Suppressor macrophage treated with lipopolysaccharide for 1 hour (primary cell): ENCODE measurements around the gene OST4.

ENCODE experiments used
- DNase-seq, 3 donors: peaks; one replicate each; pipeline ENCODE4 v3.0.0-alpha.2; 2020 to 2022

The OST4 gene

DNA sequence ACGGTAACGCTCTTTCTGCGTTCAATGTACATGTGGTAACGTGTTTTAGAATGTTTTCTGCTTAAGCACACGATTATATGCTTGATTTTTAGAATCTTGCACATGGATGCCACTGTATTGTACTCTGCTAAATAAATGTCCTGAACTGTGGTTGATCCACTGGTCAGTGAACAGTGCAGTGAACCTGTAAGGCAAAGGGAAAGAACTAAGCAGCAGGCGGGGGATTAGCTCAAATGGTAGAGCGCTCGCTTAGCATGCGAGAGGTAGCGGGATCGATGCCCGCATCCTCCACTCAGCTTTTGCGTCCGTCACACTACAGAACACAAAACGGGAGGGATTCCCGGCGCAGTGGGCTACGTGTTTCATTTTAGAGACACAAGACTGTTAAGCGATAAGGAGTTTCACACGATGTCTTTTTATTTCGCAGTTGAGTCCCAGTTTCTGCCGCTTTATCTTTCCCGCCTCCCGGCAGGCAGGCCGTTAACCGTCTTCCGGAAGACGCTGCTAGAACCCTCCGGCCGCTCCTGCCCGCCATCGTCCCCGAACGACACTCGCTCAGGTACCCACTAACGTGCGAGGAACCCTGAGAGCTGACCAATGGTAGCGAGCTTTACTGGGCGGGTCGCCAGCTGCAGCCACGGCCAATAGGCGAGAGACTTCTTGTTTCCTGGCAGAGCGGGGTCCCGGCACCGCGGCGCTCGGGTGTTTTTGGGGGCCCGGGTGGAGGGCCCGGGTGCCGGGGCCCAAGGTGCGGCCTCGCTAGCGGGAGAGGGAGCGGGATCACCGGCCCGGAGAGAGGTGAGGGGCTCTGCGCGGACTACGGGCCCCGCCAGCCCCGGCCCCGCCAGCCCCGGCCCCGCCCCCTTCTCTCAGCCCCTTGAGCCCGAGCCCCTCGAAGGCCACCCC, 20.2 kb downstream of the OST4 start, which contains the start of gene AGBL5:
AGBL5 (plus strand) TSS at position 673 of the 906 bp plus-strand sequence. CDS start 1,291 bp downstream, outside the sequence.
- DNase-seq: peak; percentile 93 to 95 (median 93)

GRCh38 chr2:27050281-27050995, 21.0 kb downstream of the OST4 start:
- peak; percentile 91 to 95 (median 94) for DNase-seq

- DNase-seq: peak; percentile 64 to 82 (median 67)
These were observed 21.8 kb downstream of the OST4 start for GRCh38 chr2:27049422-27050280.

DNA sequence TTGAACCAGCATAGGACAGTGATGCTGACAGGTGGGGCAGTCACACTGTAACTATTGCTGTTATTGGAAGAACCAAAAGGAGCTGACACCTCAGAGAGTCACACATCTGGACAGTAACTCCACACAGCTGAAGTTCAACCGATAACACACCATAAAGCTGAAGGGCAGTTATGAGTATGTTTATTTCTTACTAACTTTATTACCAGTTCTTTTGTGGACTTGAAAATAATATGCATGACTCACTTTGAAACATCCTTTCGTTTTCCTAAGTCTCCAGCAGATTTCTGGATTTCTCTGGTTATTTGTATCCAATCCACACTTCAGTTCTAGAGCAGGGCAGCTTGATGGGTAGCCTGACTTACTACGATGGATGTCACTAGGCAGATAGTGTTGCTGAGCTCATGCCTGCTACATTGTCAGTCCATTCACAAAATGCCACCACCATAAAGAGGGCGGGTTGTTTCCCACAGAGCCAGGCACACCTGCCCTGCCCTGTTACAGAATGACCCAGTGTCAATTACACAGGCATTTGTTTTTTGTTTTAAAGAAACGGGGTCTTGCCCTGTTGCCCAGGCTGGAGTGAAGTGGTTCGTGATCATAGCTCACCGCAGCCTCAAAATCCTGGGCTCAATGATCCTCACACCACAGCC, 28.3 kb downstream of the OST4 start:
- no peak for DNase-seq

DNA sequence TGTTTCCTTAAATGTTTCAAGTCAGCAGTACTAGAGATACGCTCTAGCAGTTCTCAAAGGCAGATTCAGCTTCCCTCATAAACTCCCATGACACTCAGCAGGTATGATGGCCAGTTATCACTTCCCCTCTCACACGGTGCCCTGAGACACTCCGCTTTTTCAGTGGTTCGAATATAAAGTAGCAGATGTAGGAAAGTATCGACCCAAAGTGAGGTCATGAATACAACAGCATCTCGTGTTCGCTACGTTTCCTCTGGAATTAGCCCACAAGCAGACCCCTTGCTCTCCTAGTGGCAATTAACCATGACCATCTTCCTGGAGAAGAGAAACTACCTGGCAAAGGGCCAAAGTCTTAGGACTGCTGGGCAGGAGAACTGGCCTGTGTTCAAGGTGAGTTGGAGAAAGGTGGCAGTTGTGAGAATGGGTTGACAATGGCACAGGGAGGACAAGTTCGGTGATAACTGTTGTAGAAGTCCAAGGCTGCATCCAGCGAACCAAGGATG, 29.2 kb downstream of the OST4 start:
- no peak for DNase-seq

GRCh38 chr2:27041752-27042151, 29.7 kb downstream of the OST4 start:
- no peak for DNase-seq

- DNase-seq: no peak
These were observed 31.2 kb downstream of the OST4 start for GRCh38 chr2:27040282-27040681.

DNA sequence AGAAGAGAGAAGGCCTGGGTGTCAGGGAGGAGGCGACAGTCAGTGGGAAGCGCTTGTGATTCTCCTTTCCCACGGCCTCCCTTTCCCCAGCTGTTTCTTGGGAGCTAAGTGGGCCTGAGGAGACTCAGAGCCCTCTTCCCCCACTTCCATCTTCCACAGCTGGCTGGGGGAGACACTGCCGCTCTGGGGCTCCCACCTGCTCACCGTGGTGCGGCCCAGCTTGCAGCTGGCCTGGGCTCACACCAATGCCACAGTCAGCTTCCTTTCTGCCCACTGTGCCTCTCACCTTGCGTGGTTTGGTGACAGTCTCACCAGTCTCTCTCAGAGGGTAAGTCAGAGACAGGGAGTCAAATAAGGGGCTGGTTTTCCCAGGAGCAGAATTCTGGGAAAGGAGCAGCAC, 31.6 kb downstream of the OST4 start:
- DNase-seq: no peak

DNA sequence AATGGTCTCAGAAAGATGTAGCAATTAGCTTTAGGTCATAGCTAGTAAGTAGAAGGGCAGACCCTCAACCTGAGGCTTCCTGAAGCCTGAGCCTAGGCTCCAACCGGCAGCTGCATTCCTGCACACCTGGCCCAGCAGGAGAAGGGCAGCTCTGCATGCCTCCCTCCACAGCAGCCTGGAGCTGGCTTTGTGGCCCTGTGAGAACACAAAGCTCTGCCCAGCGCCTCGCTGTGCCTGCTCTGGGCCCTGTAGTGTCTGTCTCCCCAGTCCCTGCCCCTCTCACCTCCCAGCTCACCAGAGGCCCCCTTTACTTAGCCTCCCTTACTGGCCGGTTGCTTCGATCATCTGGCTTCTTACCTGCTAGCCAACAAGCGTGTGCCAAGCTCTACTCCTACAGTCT, 32.0 kb downstream of the OST4 start:
- DNase-seq: no peak

DNA sequence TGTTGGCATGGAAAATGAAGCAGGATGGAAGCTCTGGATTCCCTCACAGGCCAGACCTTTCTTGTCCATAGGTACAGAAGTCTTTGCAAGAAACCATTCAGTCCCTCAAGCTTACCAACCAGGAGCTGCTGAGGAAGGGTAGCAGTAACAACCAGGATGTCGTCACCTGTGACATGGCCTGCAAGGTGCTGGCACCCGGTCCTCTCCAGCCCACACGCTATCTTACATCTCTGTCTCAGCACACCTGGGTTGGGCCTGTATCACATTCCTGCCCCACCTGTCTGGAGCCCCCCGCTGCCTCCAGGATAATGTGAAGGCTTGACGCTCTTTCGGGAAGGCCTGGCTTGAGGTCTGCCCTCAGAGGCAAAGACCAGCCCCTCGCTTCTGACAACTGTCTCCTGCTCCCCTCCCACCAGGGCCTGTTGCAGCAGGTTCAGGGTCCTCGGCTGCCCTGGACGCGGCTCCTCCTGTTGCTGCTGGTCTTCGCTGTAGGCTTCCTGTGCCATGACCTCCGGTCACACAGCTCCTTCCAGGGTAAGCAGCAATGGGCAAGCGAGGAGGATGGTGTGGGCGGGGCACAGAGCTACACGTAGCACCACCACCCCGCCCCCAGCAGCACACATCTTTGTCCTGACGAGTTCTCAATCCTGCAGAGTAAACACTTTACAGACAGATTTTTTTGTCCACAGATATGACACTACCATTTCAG, 32.7 kb downstream of the OST4 start:
- DNase-seq: no peak

DNA sequence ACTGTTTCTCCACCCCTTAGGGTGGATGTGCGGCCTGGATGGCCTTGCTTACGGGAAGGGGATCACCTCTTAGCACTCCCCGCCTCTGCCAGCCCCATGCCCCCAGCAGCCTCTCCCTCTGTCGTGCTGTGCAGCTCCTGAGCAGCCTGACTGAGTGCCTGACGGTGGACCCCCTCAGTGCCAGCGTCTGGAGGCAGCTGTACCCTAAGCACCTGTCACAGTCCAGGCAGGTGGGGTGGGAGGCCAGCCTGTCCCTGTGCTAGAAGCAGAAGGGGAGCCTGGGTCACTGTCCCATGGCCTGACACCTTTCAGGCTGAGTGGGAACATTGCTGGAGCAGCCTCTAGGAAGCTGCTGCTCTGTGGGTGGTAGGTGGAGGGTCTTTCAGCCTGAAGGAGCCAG, 33.4 kb downstream of the OST4 start:
- no peak for DNase-seq

- no peak for DNase-seq
These were observed 38.1 kb downstream of the OST4 start for GRCh38 chr2:27033253-27033852.

GRCh38 chr2:27032495-27033252, 38.8 kb downstream of the OST4 start, which contains the start of gene TMEM214:
Gene TMEM214 (plus strand): TSS chr2:27032965. CDS start chr2:27033016, 51 bp downstream.
- peak; percentile 90 to 96 (median 93) for DNase-seq

- DNase-seq: no peak
These were observed 42.4 kb downstream of the OST4 start for GRCh38 chr2:27029051-27029450.

DNA sequence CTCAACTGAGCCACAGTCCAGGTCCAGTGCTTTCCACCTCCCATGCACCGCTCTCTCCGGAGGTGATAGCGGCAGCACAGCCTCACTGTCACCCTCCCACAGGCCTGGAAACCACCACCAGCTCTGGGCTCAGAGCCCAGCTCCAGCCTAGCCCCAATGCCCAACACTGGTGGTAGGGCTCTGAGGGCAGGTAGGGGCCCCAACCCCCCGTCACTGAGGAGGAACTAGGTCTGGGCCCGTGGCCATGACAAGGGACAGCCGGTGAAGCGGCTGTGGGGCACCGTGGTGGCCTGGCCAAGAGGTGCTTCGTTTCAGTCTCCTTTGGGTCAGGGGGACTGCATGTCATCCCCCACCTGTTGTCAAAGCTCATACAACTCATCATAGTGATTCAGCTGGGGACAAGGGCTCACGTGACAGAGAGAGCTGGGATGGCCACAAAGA, 44.2 kb downstream of the OST4 start:
- no peak for DNase-seq

DNA sequence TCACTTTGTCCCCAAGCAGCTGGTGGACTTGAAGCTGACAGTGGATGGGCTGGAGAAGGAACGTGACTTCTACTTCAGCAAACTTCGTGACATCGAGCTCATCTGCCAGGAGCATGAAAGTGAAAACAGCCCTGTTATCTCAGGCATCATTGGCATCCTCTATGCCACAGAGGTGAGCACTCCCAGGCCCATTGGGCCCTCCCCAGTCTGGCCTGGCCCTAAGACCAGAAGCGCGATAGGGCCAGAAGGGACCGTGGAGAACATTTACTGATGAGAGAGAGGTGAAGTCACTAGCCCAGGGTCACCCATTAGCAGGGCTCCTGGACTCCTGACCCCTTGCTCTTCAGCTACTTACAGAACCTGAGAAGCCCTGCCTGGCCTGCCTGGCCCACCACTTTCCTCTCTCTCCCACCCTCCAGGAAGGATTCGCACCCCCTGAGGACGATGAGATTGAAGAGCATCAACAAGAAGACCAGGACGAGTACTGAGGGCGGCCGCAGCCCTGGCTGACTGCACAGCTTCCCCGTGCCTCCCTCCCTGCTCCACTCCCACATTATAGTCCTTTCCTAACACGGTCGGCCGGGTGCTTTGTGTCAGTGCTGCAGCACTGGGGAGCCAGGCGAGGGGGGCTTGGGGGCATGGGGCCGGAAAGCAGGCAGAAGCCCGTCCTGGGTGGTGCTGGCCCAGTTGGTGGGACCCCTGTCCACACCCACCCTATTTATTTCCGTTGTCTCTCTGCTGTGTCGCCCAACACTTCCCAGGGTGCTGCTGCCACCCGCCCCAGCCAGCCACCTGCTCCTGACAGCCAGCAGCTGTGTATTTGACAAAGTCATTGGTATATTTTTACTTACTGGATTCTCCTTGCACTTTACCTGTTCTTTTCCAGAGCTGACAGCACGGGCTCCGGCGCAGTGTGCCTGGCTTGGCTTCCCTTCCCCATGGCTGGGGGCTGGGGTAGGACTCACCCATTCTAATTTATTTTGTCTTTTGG, 45.3 kb downstream of the OST4 start:
- no peak for DNase-seq

DNA sequence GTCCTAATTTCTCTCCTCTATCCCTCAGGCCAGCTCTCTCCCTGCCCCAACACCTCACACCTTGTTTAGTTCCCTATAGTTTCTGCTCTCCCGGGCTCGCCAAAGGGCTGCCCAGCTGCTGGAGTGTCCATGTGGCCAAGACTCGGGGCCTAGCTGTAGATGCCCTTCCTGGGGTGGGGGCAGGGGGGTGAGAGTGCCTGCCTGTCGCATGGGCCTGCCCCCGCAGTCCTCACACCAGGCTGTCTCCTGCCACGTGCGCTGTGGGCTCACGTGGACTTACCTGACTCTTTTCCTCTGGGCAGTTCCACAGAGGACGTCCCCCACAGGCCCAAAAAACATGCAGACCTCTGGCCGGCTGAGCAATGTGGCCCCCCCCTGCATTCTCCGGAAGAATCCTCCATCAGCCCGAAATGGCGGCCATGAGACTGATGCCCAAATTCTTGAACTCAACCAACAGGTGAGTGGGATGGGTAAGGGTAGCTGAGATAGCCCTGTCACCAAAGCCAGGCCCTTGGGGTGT, 46.1 kb downstream of the OST4 start:
- DNase-seq: no peak

GRCh38 chr2:27024812-27025211, 46.6 kb downstream of the OST4 start:
- DNase-seq: no peak

GRCh38 chr2:27024188-27024587, 47.3 kb downstream of the OST4 start:
- no peak for DNase-seq
